Keratinocyte (primary cell): ENCODE data around the gene ERC1. TPM values are rescaled to one million over a fixed set of nuclear protein-coding genes. Genes with fewer than 3 reads are reported as not detected.

Experiments
- DNase-seq: peaks from one replicate; pipeline ENCODE4 v3.0.0-alpha.2; 2011; ENCODE audit warnings: low read depth, missing footprints, low spot score
- FAIRE-seq: peaks from 2 replicates; lab custom pipeline; 2011; peaks lifted over from hg19 to GRCh38; lab: Jason Lieb, UNC
- H2AFZ ChIP-seq: 2 replicates; pipeline ENCODE4 v1.6.0; 2012; ENCODE audit warnings: low read length, control low read depth, inconsistent platforms; ENCODE audit not compliant: control insufficient read depth
- H3K27ac ChIP-seq: 2 replicates; pipeline ENCODE4 v1.5.1; 2011; ENCODE audit warnings: low read length; ENCODE audit not compliant: control insufficient read depth, insufficient read depth
- H3K27me3 ChIP-seq: 3 replicates; pipeline ENCODE4 v1.6.0; 2011; ENCODE audit warnings: low read length; ENCODE audit not compliant: control insufficient read depth, insufficient read depth; ENCODE audit errors: extremely low read depth
- H3K36me3 ChIP-seq, 2 experiments: 2 replicates in 1 of 2; 3 replicates in 1 of 2; pipeline ENCODE4 v1.5.1; 2011; ENCODE audit warnings: low read length in 2 of 2, mild to moderate bottlenecking in 1 of 2; ENCODE audit not compliant: control insufficient read depth in 2 of 2, insufficient read depth in 2 of 2; ENCODE audit errors: extremely low read depth in 1 of 2
- H3K4me1 ChIP-seq: 3 replicates; pipeline ENCODE4 v1.5.1; 2011; ENCODE audit warnings: low read length; ENCODE audit not compliant: control insufficient read depth, insufficient read depth; ENCODE audit errors: extremely low read depth
- H3K4me2 ChIP-seq: 3 replicates; pipeline ENCODE4 v1.6.0; 2011; ENCODE audit warnings: low read depth, low read length; ENCODE audit not compliant: control insufficient read depth, insufficient read depth; ENCODE audit errors: extremely low read depth
- H3K4me3 ChIP-seq, 3 experiments: fragments of 200-600 bp in 1 of 3; sonication (generic) in 1 of 3; 2 replicates in 2 of 3; 3 replicates in 1 of 3; pipeline ENCODE4 v1.5.1; 2011 to 2016; ENCODE audit warnings: low read length in 3 of 3, mild to moderate bottlenecking in 3 of 3, control low read depth in 2 of 3, inconsistent platforms in 1 of 3, low read depth in 1 of 3, mixed read lengths in 1 of 3, mixed run types in 1 of 3, moderate library complexity in 1 of 3; ENCODE audit not compliant: control insufficient read depth in 2 of 3, insufficient read depth in 2 of 3; ENCODE audit errors: extremely low read depth in 1 of 3
- H3K79me2 ChIP-seq: 2 replicates; pipeline ENCODE4 v1.6.0; 2012; ENCODE audit warnings: low read length; ENCODE audit not compliant: control insufficient read depth, insufficient read depth
- H3K9ac ChIP-seq: 3 replicates; pipeline ENCODE4 v1.6.0; 2011; ENCODE audit warnings: low read length; ENCODE audit not compliant: control insufficient read depth, insufficient read depth; ENCODE audit errors: extremely low read depth
- H3K9me1 ChIP-seq: 3 replicates; pipeline ENCODE4 v1.6.0; 2011; ENCODE audit warnings: low read length; ENCODE audit not compliant: control insufficient read depth, insufficient read depth; ENCODE audit errors: extremely low read depth
- H3K9me3 ChIP-seq: 2 replicates; pipeline ENCODE4 v1.5.1; 2012; ENCODE audit warnings: low read depth, low read length; ENCODE audit not compliant: control insufficient read depth
- H4K20me1 ChIP-seq: 3 replicates; pipeline ENCODE4 v1.6.0; 2011; ENCODE audit warnings: low read length; ENCODE audit not compliant: control insufficient read depth, insufficient read depth; ENCODE audit errors: extremely low read depth
- EZH2 ChIP-seq: IDR thresholded peaks from one replicate; pipeline ENCODE4 v1.6.1; 2012; ENCODE audit warnings: inconsistent platforms, mild to moderate bottlenecking, low read length, moderate library complexity
- dilution Hi-C: fragments of 300-500 bp; cut with MboI; formaldehyde crosslinking; loops from one replicate; pipeline ENCODE4 v1.7.0; 2020; ENCODE audit warnings: low sequenced_read_pairs; ENCODE audit not compliant: extremely low pct_ligation_motif_present
- polyA plus RNA-seq, 5 experiments: library from polyadenylated mRNA; depleted of rRNA in 3 of 5; stranded (reverse) in 3 of 5; stranded (forward) in 1 of 5; unstranded in 1 of 5; fragments of >200 nt; gene quantifications; 1 replicate in 1 of 5; 2 replicates in 3 of 5; 3 replicates in 1 of 5; pipeline versions ENCODE4 v1.2.1 to v1.2.3, GENCODE V29; 2011 to 2012; ENCODE audit warnings: missing spikeins in 2 of 5, low read depth in 1 of 5, low replicate concordance in 1 of 5
- TF ChIP-seq, protein P1 (sequence below), 3 experiments: IDR thresholded peaks in 1 of 3; conservative IDR thresholded peaks in 1 of 3; optimal IDR thresholded peaks in 1 of 3; 2 replicates in 2 of 3; 3 replicates in 1 of 3; pipeline versions ENCODE3 to v1.5.1; 2011; ENCODE audit warnings: low read length in 3 of 3, mild to moderate bottlenecking in 3 of 3, moderate library complexity in 2 of 3, control low read depth in 1 of 3, inconsistent platforms in 1 of 3; ENCODE audit not compliant: insufficient read depth in 2 of 3; ENCODE audit errors: extremely low read depth in 1 of 3

Gene ERC1
- polyA plus RNA-seq, 1 donor (not counting 4 experiments of a cell fraction or from before 2014, with no cell fraction given) = 16.1 TPM

GRCh38 chr12:1083151-1083888 is 92.3 kb downstream of the ERC1 start:
- no peaks in the 10 kb centered on the region for H3K9me1 ChIP-seq
- H3K27ac ChIP-seq = no peak overlapping the region
- no peak overlapping the region for H2AFZ ChIP-seq
- H3K4me1 ChIP-seq = no peaks in the 10 kb centered on the region
- H3K9ac ChIP-seq = no peak overlapping the region
- H3K27me3 ChIP-seq = no peaks in the 10 kb centered on the region
- DNase-seq (no peak), FAIRE-seq (no peak)
- peaks cover 3% of the 10 kb centered on the region for H4K20me1 ChIP-seq
- peaks cover 0 to 4% of the 10 kb centered on the region in 2 experiments for H3K36me3 ChIP-seq
- peaks cover 22% of the 10 kb centered on the region for H3K79me2 ChIP-seq
- no peak overlapping the region for H3K4me2 ChIP-seq
- no peak overlapping the region for H3K4me3 ChIP-seq
- dilution Hi-C loops = no loop called here
- TF ChIP-seq EZH2 = no peak
- TF ChIP-seq, protein P1, sequence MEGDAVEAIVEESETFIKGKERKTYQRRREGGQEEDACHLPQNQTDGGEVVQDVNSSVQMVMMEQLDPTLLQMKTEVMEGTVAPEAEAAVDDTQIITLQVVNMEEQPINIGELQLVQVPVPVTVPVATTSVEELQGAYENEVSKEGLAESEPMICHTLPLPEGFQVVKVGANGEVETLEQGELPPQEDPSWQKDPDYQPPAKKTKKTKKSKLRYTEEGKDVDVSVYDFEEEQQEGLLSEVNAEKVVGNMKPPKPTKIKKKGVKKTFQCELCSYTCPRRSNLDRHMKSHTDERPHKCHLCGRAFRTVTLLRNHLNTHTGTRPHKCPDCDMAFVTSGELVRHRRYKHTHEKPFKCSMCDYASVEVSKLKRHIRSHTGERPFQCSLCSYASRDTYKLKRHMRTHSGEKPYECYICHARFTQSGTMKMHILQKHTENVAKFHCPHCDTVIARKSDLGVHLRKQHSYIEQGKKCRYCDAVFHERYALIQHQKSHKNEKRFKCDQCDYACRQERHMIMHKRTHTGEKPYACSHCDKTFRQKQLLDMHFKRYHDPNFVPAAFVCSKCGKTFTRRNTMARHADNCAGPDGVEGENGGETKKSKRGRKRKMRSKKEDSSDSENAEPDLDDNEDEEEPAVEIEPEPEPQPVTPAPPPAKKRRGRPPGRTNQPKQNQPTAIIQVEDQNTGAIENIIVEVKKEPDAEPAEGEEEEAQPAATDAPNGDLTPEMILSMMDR (optimal IDR thresholded peaks at IDR 0.05 in 1 of 3, IDR thresholded peaks at IDR 0.05 in 1 of 3, conservative IDR thresholded peaks at IDR 0.05 in 1 of 3; ENCODE audit: extremely low read depth in 1 of 3, insufficient read depth in 2 of 3, low read length in 3 of 3) = no peak
- H3K9me3 ChIP-seq = no peaks in the 10 kb centered on the region

GRCh38 chr12:1083889-1084262 is 92.9 kb downstream of the ERC1 start:
- DNase-seq = no peak
- dilution Hi-C loops = no loop called here
- Histone ChIP-seq H3K4me2 (no peak overlapping the region), H3K79me2 (peaks cover 22% of the 10 kb centered on the region), H3K27ac (no peak overlapping the region), H3K9me1 (no peaks in the 10 kb centered on the region), H3K4me1 (no peaks in the 10 kb centered on the region), H2AFZ (no peak overlapping the region), H3K36me3 (peaks cover 0 to 4% of the 10 kb centered on the region in 2 experiments), H3K27me3 (no peaks in the 10 kb centered on the region), H3K9ac (no peak overlapping the region), H3K9me3 (no peaks in the 10 kb centered on the region), H4K20me1 (peaks cover 3% of the 10 kb centered on the region), H3K4me3 (no peak overlapping the region)
- FAIRE-seq = no peak
- TF ChIP-seq, protein P1 (optimal IDR thresholded peaks at IDR 0.05 in 1 of 3, IDR thresholded peaks at IDR 0.05 in 1 of 3, conservative IDR thresholded peaks at IDR 0.05 in 1 of 3; ENCODE audit: extremely low read depth in 1 of 3, insufficient read depth in 2 of 3, low read length in 3 of 3) = no peak
- TF ChIP-seq EZH2 = no peak
